SK-N-SH (cell line): Measurements from ENCODE around the gene JPH3. TPM values are rescaled to one million over a fixed set of nuclear protein-coding genes. Genes with fewer than 3 reads are reported as not detected.

Experiments
- CTCF ChIA-PET: fragments of 300-600, 350-600 bp; formaldehyde crosslinking; extraction: SDS; loops from one replicate; lab custom pipeline; 2021; lab: Yijun Ruan, JAX
- POLR2A ChIA-PET: fragments of 350-600 bp; sonication (Branson Sonifier 250); formaldehyde crosslinking; extraction: SDS; loops from one replicate; lab custom pipeline; 2020; ENCODE audit warnings: antibody characterized with exemption, inconsistent platforms; lab: Yijun Ruan, JAX
- DNase-seq: peaks from one replicate; pipeline ENCODE4 v3.0.0; 2012
- H2AFZ ChIP-seq: fragments of 200-600 bp; sonication (generic); 2 replicates; pipeline ENCODE4 v1.8.1; 2016; ENCODE audit warnings: antibody characterized with exemption, mild to moderate bottlenecking, low read depth
- H3F3A ChIP-seq: fragments of 200-600 bp; sonication (generic); replicated peaks from 2 replicates; pipeline ENCODE3; 2016; ENCODE audit warnings: antibody characterized with exemption, mild to moderate bottlenecking; ENCODE audit not compliant: insufficient read depth
- H3K27ac ChIP-seq, 2 experiments: fragments of 200-500 bp in 1 of 2; fragments of 200-600 bp in 1 of 2; sonication (Bioruptor generic) in 1 of 2; sonication (generic), shearing (Covaris generic) in 1 of 2; 2 replicates each; pipeline versions ENCODE4 v1.5.1 to v1.6.1; 2014 to 2016; ENCODE audit warnings: low read depth in 2 of 2, inconsistent platforms in 1 of 2, low read length in 1 of 2, mild to moderate bottlenecking in 1 of 2, mixed read lengths in 1 of 2
- H3K27me3 ChIP-seq: fragments of 200-600 bp; sonication (generic), shearing (Covaris generic); 2 replicates; pipeline ENCODE4 v1.6.1; 2016; ENCODE audit warnings: mixed run types; ENCODE audit not compliant: insufficient read depth
- H3K36me3 ChIP-seq, 2 experiments: fragments of 200-500 bp in 1 of 2; fragments of 200-600 bp in 1 of 2; sonication (Bioruptor generic) in 1 of 2; sonication (generic) in 1 of 2; replicated peaks in 1 of 2; 2 replicates each; pipeline versions ENCODE3 to v1.5.1; 2014 to 2016; ENCODE audit warnings: low read length in 1 of 2, mild to moderate bottlenecking in 1 of 2; ENCODE audit not compliant: insufficient read depth in 2 of 2, control insufficient read depth in 1 of 2
- H3K4me1 ChIP-seq, 2 experiments: fragments of 200-500 bp in 1 of 2; fragments of 200-600 bp in 1 of 2; sonication (Bioruptor generic) in 1 of 2; sonication (generic), shearing (Covaris generic) in 1 of 2; 2 replicates each; pipeline versions ENCODE4 v1.5.1 to v1.6.1; 2014 to 2016; ENCODE audit warnings: low read depth in 1 of 2, low read length in 1 of 2, mixed run types in 1 of 2; ENCODE audit not compliant: insufficient read depth in 2 of 2, control insufficient read depth in 1 of 2
- H3K4me2 ChIP-seq: fragments of 200-600 bp; sonication (generic), shearing (Covaris generic); 2 replicates; pipeline ENCODE4 v1.6.1; 2017; ENCODE audit warnings: mixed run types
- H3K4me3 ChIP-seq, 2 experiments: fragments of 200-500 bp in 1 of 2; fragments of 200-600 bp in 1 of 2; sonication (Bioruptor generic) in 1 of 2; sonication (generic), shearing (Covaris generic) in 1 of 2; 2 replicates each; pipeline versions ENCODE4 v1.5.1 to v1.8.1; 2014 to 2016; ENCODE audit warnings: low read depth in 2 of 2, inconsistent platforms in 1 of 2, low read length in 1 of 2, mild to moderate bottlenecking in 1 of 2, mixed read lengths in 1 of 2, moderate library complexity in 1 of 2
- H3K79me2 ChIP-seq: fragments of 200-600 bp; sonication (generic); 2 replicates; pipeline ENCODE4 v1.8.1; 2017; ENCODE audit warnings: mild to moderate bottlenecking; ENCODE audit not compliant: insufficient read depth
- H3K9ac ChIP-seq: fragments of 200-600 bp; sonication (generic); 2 replicates; pipeline ENCODE4 v1.6.1; 2017; ENCODE audit warnings: mixed run types
- H3K9me2 ChIP-seq: fragments of 200-600 bp; sonication (generic); 2 replicates; pipeline ENCODE4 v1.6.1; 2017; ENCODE audit warnings: mixed run types
- H3K9me3 ChIP-seq: fragments of 200-600 bp; sonication (generic); 2 replicates; pipeline ENCODE4 v1.6.1; 2017; ENCODE audit warnings: mixed run types, mild to moderate bottlenecking, moderate library complexity
- H4K20me1 ChIP-seq: fragments of 200-600 bp; sonication (generic); 2 replicates; pipeline ENCODE4 v1.6.1; 2017; ENCODE audit warnings: mild to moderate bottlenecking, mixed run types; ENCODE audit not compliant: insufficient read depth
- whole genome bisulfite sequencing: methylation state at CpG from one replicate; pipeline ENCODE4 v1.1.6; 2017; ENCODE audit warnings: low lambda C conversion rate; 5-methylcytosine and 5-hydroxymethylcytosine counted together
- polyA plus RNA-seq, 3 experiments: library from polyadenylated mRNA; depleted of rRNA; stranded (reverse); fragments of >200 nt; gene quantifications; 2 replicates each; pipeline ENCODE4 v1.2.3, GENCODE V29; 2012
- TF ChIP-seq, protein P1 (sequence below): IDR thresholded peaks from 2 replicates; pipeline ENCODE4; 2012

The JPH3 gene
- polyA plus RNA-seq, 1 of the 3 experiments (the other 2 are of a cell fraction), result 0.25 TPM

DNA sequence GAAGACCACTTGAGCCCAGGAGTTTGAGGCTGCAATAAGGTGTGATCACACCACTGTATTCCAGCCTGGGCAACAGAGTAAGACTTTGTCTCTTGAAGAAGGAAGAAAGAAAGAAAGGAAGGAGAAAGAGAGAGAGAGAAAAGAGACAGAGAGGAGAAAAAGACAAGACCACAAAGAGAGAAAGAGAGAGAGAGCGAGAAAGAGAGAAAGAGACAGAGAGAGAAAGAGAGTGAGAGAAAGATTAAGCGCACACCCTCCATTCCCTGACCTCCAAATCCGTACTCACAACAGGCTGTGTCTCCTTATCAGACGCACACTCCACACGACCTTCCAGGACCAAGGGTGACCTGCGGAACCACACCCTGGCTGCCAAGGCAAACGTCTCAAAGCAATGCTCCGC is 143.9 kb downstream of the JPH3 start:
- ChIA-PET POLR2A (no interaction called here), CTCF (interaction anchor here (0.9 to 1.6 kb wide), 2 partner anchors 15 to 22 kb away, joined by 3 to 4 read pairs; no protein-coding TSS in a partner anchor)
- Histone ChIP-seq H3K36me3 (peaks cover 16 to 56% of the 10 kb centered on the region in 2 experiments), H4K20me1 (no peaks in the 10 kb centered on the region), H3K27ac (no peak overlapping the region), H3K79me2 (peaks cover 4% of the 10 kb centered on the region; the same call in 1 of the 2 replicates), H3K9me3 (no peaks in the 10 kb centered on the region), H3K9me2 (no peaks in the 10 kb centered on the region), H3K27me3 (no peaks in the 10 kb centered on the region), H3K4me3 (no peak overlapping the region), H2AFZ (no peak overlapping the region), H3K4me2 (no peak overlapping the region), H3F3A (no peaks in the 10 kb centered on the region), H3K9ac (no peak overlapping the region), H3K4me1 (no peaks in the 10 kb centered on the region)
- DNase-seq, result no peak
- TF ChIP-seq, protein P1, sequence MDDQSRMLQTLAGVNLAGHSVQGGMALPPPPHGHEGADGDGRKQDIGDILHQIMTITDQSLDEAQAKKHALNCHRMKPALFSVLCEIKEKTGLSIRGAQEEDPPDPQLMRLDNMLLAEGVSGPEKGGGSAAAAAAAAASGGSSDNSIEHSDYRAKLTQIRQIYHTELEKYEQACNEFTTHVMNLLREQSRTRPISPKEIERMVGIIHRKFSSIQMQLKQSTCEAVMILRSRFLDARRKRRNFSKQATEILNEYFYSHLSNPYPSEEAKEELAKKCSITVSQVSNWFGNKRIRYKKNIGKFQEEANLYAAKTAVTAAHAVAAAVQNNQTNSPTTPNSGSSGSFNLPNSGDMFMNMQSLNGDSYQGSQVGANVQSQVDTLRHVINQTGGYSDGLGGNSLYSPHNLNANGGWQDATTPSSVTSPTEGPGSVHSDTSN, result no peak
- 93% methylated on average over 8 of the region's 8 CpGs for WGBS

Other genes starting within 250 kb of the JPH3 start
- 14.2 and 15.3 TPM in 2 replicates for gene FBXO31, start 218.7 kb upstream of the JPH3 start, polyA plus RNA-seq (2012; rRNA removed)
- gene MAP1LC3B, start 210.2 kb upstream of the JPH3 start, polyA plus RNA-seq (2012; rRNA removed), result 33.7 and 36.9 TPM in 2 replicates
- gene ZCCHC14, start 109.5 kb upstream of the JPH3 start, polyA plus RNA-seq (2012; rRNA removed), result 5.6 and 5.7 TPM in 2 replicates
- gene KLHDC4, start 163.5 kb downstream of the JPH3 start, polyA plus RNA-seq (2012; rRNA removed), result 39.0 and 51.2 TPM in 2 replicates